GM23338 (cell line): ENCODE measurements around the gene ATP2B1. TPM values are rescaled to one million over a fixed set of nuclear protein-coding genes. Genes with fewer than 3 reads are reported as not detected.

ENCODE experiments used
- ATAC-seq: fragments of 200-7000 bp; cut with Tn5 transposase; 3 replicates; pipeline ENCODE4 v1.9.1; 2020
- DNase-seq: peaks from one replicate; pipeline ENCODE4 v3.0.0-alpha.2; 2015; ENCODE audit warnings: low spot score
- H2AFZ ChIP-seq: fragments of 200-600 bp; sonication (generic); 2 replicates; pipeline ENCODE4 v1.8.0; 2016; ENCODE audit warnings: antibody characterized with exemption, mild to moderate bottlenecking, moderate library complexity
- H3F3A ChIP-seq: fragments of 200-600 bp; sonication (generic); replicated peaks from 2 replicates; pipeline ENCODE4 v1.8.0; 2017; ENCODE audit warnings: antibody characterized with exemption, mixed run types, low read depth
- H3K27ac ChIP-seq: fragments of 200-600 bp; sonication (generic); 2 replicates; pipeline ENCODE4 v1.6.1; 2016; ENCODE audit warnings: low read depth
- H3K27me3 ChIP-seq: fragments of 200-600 bp; sonication (generic); 2 replicates; pipeline ENCODE4 v1.8.0; 2016; ENCODE audit warnings: mild to moderate bottlenecking, mixed run types, moderate library complexity; ENCODE audit not compliant: insufficient read depth
- H3K36me3 ChIP-seq: fragments of 200-600 bp; sonication (generic); 2 replicates; pipeline ENCODE4 v1.8.0; 2016; ENCODE audit warnings: mild to moderate bottlenecking; ENCODE audit not compliant: insufficient read depth
- H3K4me1 ChIP-seq: fragments of 200-600 bp; sonication (generic); 2 replicates; pipeline ENCODE4 v1.8.0; 2016; ENCODE audit warnings: mild to moderate bottlenecking, moderate library complexity; ENCODE audit not compliant: insufficient read depth
- H3K4me2 ChIP-seq: fragments of 200-600 bp; sonication (generic); 2 replicates; pipeline ENCODE4 v1.7.1; 2017; ENCODE audit warnings: mixed run types
- H3K4me3 ChIP-seq: fragments of 200-600 bp; sonication (generic); 2 replicates; pipeline ENCODE4 v1.6.1; 2016; ENCODE audit warnings: mixed run types
- H3K79me2 ChIP-seq: fragments of 200-600 bp; sonication (generic); replicated peaks from 2 replicates; pipeline ENCODE4 v1.8.0; 2017; ENCODE audit warnings: mild to moderate bottlenecking; ENCODE audit not compliant: insufficient read depth
- H3K9me2 ChIP-seq: fragments of 200-600 bp; sonication (generic); 2 replicates; pipeline ENCODE4 v1.8.0; 2017; ENCODE audit not compliant: insufficient read depth
- H4K20me1 ChIP-seq: fragments of 200-600 bp; sonication (generic); replicated peaks from 2 replicates; pipeline ENCODE4 v1.8.0; 2017; ENCODE audit warnings: mild to moderate bottlenecking; ENCODE audit not compliant: insufficient read depth
- H3K27ac Mint-ChIP-seq: 2 replicates; pipeline ENCODE4 v1.8.0; 2020; ENCODE audit warnings: inconsistent platforms, mild to moderate bottlenecking, moderate library complexity, mixed read lengths
- H3K27me3 Mint-ChIP-seq: 3 replicates; pipeline ENCODE4 v1.8.0; 2022; ENCODE audit warnings: low read depth, mild to moderate bottlenecking, moderate library complexity, mixed read lengths, inconsistent platforms; ENCODE audit not compliant: insufficient read depth, poor library complexity
- H3K36me3 Mint-ChIP-seq: 3 replicates; pipeline ENCODE4 v1.8.0; 2021; ENCODE audit warnings: low read depth, mild to moderate bottlenecking, inconsistent platforms, moderate library complexity, mixed read lengths
- H3K4me1 Mint-ChIP-seq: 3 replicates; pipeline ENCODE4 v1.8.0; 2020; ENCODE audit warnings: mild to moderate bottlenecking, inconsistent platforms, mixed read lengths
- H3K4me3 Mint-ChIP-seq: 3 replicates; pipeline ENCODE4 v1.8.0; 2021; ENCODE audit warnings: moderate library complexity, mild to moderate bottlenecking, inconsistent platforms, mixed read lengths
- H3K9me3 Mint-ChIP-seq: 3 replicates; pipeline ENCODE4 v1.8.0; 2020; ENCODE audit warnings: moderate library complexity, mild to moderate bottlenecking, inconsistent platforms, mixed read lengths
- CREB1 ChIP-seq: fragments of 250-450 bp; sonication (Bioruptor Pico); IDR thresholded peaks from 2 replicates; pipeline ENCODE4 v1.5.0; 2020; ENCODE audit warnings: low read depth, mild to moderate bottlenecking, moderate library complexity
- CTCF ChIP-seq, 2 experiments: fragments of 200-600 bp in 1 of 2; sonication (generic) in 1 of 2; conservative IDR thresholded peaks; 2 replicates each; pipeline versions ENCODE4 v1.5.1 to v1.6.1; 2016 to 2017; ENCODE audit warnings: antibody characterized with exemption in 2 of 2, low read depth in 2 of 2, mild to moderate bottlenecking in 2 of 2, moderate library complexity in 1 of 2
- ETS1 ChIP-seq: IDR thresholded peaks from 2 replicates; pipeline ENCODE4 v1.6.1; 2016; ENCODE audit warnings: antibody characterized with exemption
- EZH2 ChIP-seq: fragments of 200-600 bp; sonication (generic); IDR thresholded peaks from one replicate; pipeline ENCODE4 v1.8.0; 2017; ENCODE audit warnings: antibody characterized with exemption, mild to moderate bottlenecking, low read depth; ENCODE audit not compliant: unreplicated experiment
- EZH2phosphoT487 ChIP-seq: fragments of 200-600 bp; sonication (generic); IDR thresholded peaks from one replicate; pipeline ENCODE4 v1.8.1; 2018; ENCODE audit warnings: antibody characterized with exemption; ENCODE audit not compliant: unreplicated experiment
- JUNB ChIP-seq: IDR thresholded peaks from one replicate; pipeline ENCODE4 v1.6.1; 2016; ENCODE audit warnings: antibody characterized with exemption; ENCODE audit not compliant: unreplicated experiment
- NANOG ChIP-seq: IDR thresholded peaks from 2 replicates; pipeline ENCODE4 v1.6.1; 2016; ENCODE audit warnings: antibody characterized with exemption, borderline replicate concordance
- POLR2AphosphoS5 ChIP-seq: IDR thresholded peaks from 2 replicates; pipeline ENCODE4 v1.6.1; 2016; ENCODE audit warnings: antibody characterized with exemption, low read depth
- STAT1 ChIP-seq: IDR thresholded peaks from one replicate; pipeline ENCODE4 v1.6.1; 2016; ENCODE audit warnings: antibody characterized with exemption; ENCODE audit not compliant: unreplicated experiment
- ZNF114 ChIP-seq: fragments of 250-450 bp; sonication (Bioruptor Pico); IDR thresholded peaks from 2 replicates; pipeline ENCODE4 v1.5.0; 2020; ENCODE audit warnings: mild to moderate bottlenecking, moderate library complexity
- ZNF331 ChIP-seq: fragments of 250-450 bp; sonication (Bioruptor Pico); IDR thresholded peaks from 2 replicates; pipeline ENCODE4 v1.5.0; 2020; ENCODE audit warnings: low read depth, mild to moderate bottlenecking, moderate library complexity
- ZNF462 ChIP-seq: fragments of 250-450 bp; sonication (Bioruptor Pico); IDR thresholded peaks from 2 replicates; pipeline ENCODE4 v1.5.0; 2020; ENCODE audit warnings: mild to moderate bottlenecking, moderate library complexity
- polyA plus RNA-seq: library from polyadenylated mRNA; unstranded; fragments of >200 nt; fragmentation: Nextera tagmentation; extraction: Ambion mirVana; gene quantifications from 2 replicates; pipeline ENCODE4 v1.2.1, GENCODE V29; 2016
- total RNA-seq: library from RNA; depleted of rRNA; stranded (reverse); fragments of >200 nt; shearing (Covaris generic); gene quantifications from 2 replicates; pipeline ENCODE4 v1.2.3, GENCODE V29; 2014

The ATP2B1 gene
- total and polyA plus RNA-seq, 2 experiments from 2014 or later = 39.3 to 42.3 TPM

GRCh38 chr12:89733579-89734201, 25.1 kb upstream of the ATP2B1 start (continued):
- TF ChIP-seq ETS1 (no peak), NANOG (no peak), STAT1 (no peak), EZH2 (no peak), ZNF114 (CRISPR knock-in tag) (no peak), CTCF (conservative IDR thresholded peaks at IDR 0.05; ENCODE audit: low read depth in 2 of 2) (no peak), JUNB (no peak), CREB1 (CRISPR knock-in tag) (no peak), POLR2AphosphoS5 (no peak)

GRCh38 chr12:89732522-89732921, 23.9 kb upstream of the ATP2B1 start:
- Mint-ChIP-seq H3K4me1 (no peaks in the 10 kb centered on the region), H3K9me3 (no peaks in the 10 kb centered on the region), H3K36me3 (no peaks in the 10 kb centered on the region), H3K27ac (no peak overlapping the region), H3K4me3 (no peak overlapping the region), H3K27me3 (no peaks in the 10 kb centered on the region)
- Histone ChIP-seq H3K9me2 (0 out of 2 replicates have a peak, but pooled peaks cover 3% of the 10 kb centered on the region), H3K4me3 (no peak overlapping the region), H3K79me2 (no peaks in the 10 kb centered on the region), H3F3A (no peaks in the 10 kb centered on the region), H3K27ac (no peak overlapping the region), H3K4me1 (no peaks in the 10 kb centered on the region), H4K20me1 (no peaks in the 10 kb centered on the region), H2AFZ (no peak overlapping the region), H3K27me3 (no peaks in the 10 kb centered on the region), H3K4me2 (no peak overlapping the region), H3K36me3 (no peaks in the 10 kb centered on the region)
- no peak for ATAC-seq
- DNase-seq = no peak
- TF ChIP-seq CREB1 (CRISPR knock-in tag) (no peak), JUNB (no peak), CTCF (conservative IDR thresholded peaks at IDR 0.05; ENCODE audit: low read depth in 2 of 2) (no peak), ZNF462 (CRISPR knock-in tag) (no peak), ZNF331 (CRISPR knock-in tag) (no peak), EZH2phosphoT487 (no peak), ETS1 (no peak), NANOG (no peak)
